Activated T-cell treated with anti-CD3 and anti-CD28 coated beads, Interleukin-2, amount 50 U/mL, for 72 hours (primary cell): Measurements from ENCODE around the gene DLG2. TPM values are rescaled to one million over a fixed set of nuclear protein-coding genes. Genes with fewer than 3 reads are reported as not detected.

Source experiments
- ATAC-seq, 2 donors: fragments of 150-1000 bp; cut with Tn5 transposase; replicated peaks in 1 of 2; 2 replicates each; pipeline ENCODE4 v1.10.0; 2021; ENCODE audit warnings: moderate library complexity in 2 of 2, mild to moderate bottlenecking in 1 of 2
- DNase-seq, 2 donors: peaks; one replicate each; pipeline ENCODE4 v3.0.0; 2021 to 2022; ENCODE audit warnings: mixed read lengths in 1 of 2
- H3K27ac Mint-ChIP-seq: one replicate; pipeline ENCODE4 v1.8.0; 2022; ENCODE audit warnings: mild to moderate bottlenecking, moderate library complexity, mixed read lengths
- H3K27me3 Mint-ChIP-seq: one replicate; pipeline ENCODE4 v1.8.0; 2022; ENCODE audit warnings: low read depth, mixed read lengths
- H3K36me3 Mint-ChIP-seq, 2 donors: one replicate each; pipeline ENCODE4 v1.8.0; 2022; ENCODE audit warnings: mixed read lengths in 2 of 2, mild to moderate bottlenecking in 1 of 2; ENCODE audit not compliant: insufficient read depth in 2 of 2
- H3K4me1 Mint-ChIP-seq: one replicate; pipeline ENCODE4 v1.8.0; 2022; ENCODE audit warnings: low read depth, mixed read lengths
- H3K4me3 Mint-ChIP-seq, 2 donors: one replicate each; pipeline ENCODE4 v1.8.0; 2022; ENCODE audit warnings: mild to moderate bottlenecking in 2 of 2, mixed read lengths in 2 of 2, moderate library complexity in 2 of 2
- H3K9me3 Mint-ChIP-seq, 2 donors: one replicate each; pipeline ENCODE4 v1.8.0; 2022; ENCODE audit warnings: mixed read lengths in 2 of 2
- total RNA-seq, 2 donors: library from RNA; stranded (reverse); gene quantifications; one replicate each; pipeline ENCODE4 v1.2.3, GENCODE V29; 2022

DLG2 gene
- total RNA-seq, 2 donors from 2014 or later = 4.1 to 5.3 TPM

GRCh38 chr11:84290647-84291046 lies 1336.5 kb downstream of the DLG2 start:
- ATAC-seq = no peak

DNA sequence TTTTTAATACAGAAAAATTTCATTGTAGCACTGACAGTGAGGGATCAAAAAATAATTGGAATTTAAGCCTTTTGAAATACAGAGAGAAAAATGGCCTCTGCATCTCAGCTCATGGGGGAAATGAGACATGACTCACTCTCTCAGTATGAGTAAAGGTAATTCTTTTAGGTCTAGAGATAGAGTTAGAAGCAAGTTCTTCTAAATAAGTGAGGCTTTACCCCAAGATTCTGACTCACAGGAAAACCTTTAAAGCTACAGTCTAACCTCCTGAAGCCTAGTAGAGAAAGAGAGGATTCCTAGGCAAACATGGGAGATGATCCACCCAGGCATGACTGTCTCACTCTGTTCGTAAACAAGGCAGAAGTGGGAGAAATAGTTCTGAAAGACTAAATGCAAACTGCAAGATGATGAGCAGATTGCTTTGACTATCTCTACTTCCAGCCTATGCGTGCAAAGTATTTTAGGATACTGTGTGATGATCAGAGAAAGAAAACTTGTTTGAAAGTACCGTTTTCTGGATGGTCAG lies 1337.7 kb downstream of the DLG2 start:
- Mint-ChIP-seq H3K36me3 (peaks cover 0 to 2% of the 10 kb centered on the region in 2 donors), H3K27ac (no peak overlapping the region), H3K4me1 (no peaks in the 10 kb centered on the region), H3K4me3 (no peak overlapping the region), H3K27me3 (no peaks in the 10 kb centered on the region), H3K9me3 (peaks cover 11 to 13% of the 10 kb centered on the region in 2 donors)
- DNase-seq (no peak), ATAC-seq (peak; percentile 80 to 85)

More at GRCh38 chr11:84290647-84291046, 1336.5 kb downstream of the DLG2 start:
- H3K27ac Mint-ChIP-seq = no peak overlapping the region
- H3K4me1 Mint-ChIP-seq = no peaks in the 10 kb centered on the region
- H3K9me3 Mint-ChIP-seq = peaks cover 6 to 7% of the 10 kb centered on the region in 2 donors
- H3K27me3 Mint-ChIP-seq = no peaks in the 10 kb centered on the region
- no peak for DNase-seq
- no peaks in the 10 kb centered on the region for H3K36me3 Mint-ChIP-seq
- no peak overlapping the region for H3K4me3 Mint-ChIP-seq

DNA sequence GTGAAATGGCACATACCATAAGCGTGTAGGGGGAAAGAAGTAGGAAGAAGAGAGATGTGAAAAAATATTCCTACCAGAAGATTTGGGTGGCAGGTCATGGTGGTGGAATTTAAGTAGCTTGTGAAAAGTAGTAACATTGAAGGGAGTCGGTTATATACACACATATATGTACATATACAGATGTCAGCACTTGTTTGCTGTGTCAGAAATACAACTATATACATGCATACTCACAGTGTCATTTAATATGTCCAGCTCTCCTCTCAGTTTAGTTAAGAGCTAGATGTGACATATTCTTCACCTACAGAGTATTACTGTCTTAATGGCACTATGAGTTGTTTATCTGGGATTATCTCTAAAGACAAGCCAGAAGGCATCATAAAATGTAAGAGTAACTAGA lies 1353.6 kb downstream of the DLG2 start:
- no peak for DNase-seq
- H3K27me3 Mint-ChIP-seq = no peaks in the 10 kb centered on the region
- no peak for ATAC-seq
- no peak overlapping the region for H3K27ac Mint-ChIP-seq
- peaks cover 2 to 3% of the 10 kb centered on the region in 2 donors for H3K36me3 Mint-ChIP-seq
- peaks cover 6 to 10% of the 10 kb centered on the region in 2 donors for H3K9me3 Mint-ChIP-seq
- no peaks in the 10 kb centered on the region for H3K4me1 Mint-ChIP-seq
- H3K4me3 Mint-ChIP-seq = no peak overlapping the region

- H3K27me3 Mint-ChIP-seq = no peaks in the 10 kb centered on the region
- peaks cover 2 to 3% of the 10 kb centered on the region in 2 donors for H3K36me3 Mint-ChIP-seq
- no peaks in the 10 kb centered on the region for H3K4me1 Mint-ChIP-seq
- peaks cover 3 to 10% of the 10 kb centered on the region in 2 donors for H3K9me3 Mint-ChIP-seq
- H3K4me3 Mint-ChIP-seq = no peak overlapping the region
- ATAC-seq (no peak), DNase-seq (no peak)
- no peak overlapping the region for H3K27ac Mint-ChIP-seq
These were observed 1356.7 kb downstream of the DLG2 start for GRCh38 chr11:84270466-84270865.

- H3K4me3 Mint-ChIP-seq = no peak overlapping the region
- peaks cover 2 to 6% of the 10 kb centered on the region in 2 donors for H3K9me3 Mint-ChIP-seq
- H3K27me3 Mint-ChIP-seq = no peaks in the 10 kb centered on the region
- H3K36me3 Mint-ChIP-seq = no peaks in the 10 kb centered on the region
- no peak overlapping the region for H3K27ac Mint-ChIP-seq
- DNase-seq (no peak), ATAC-seq (no peak)
- H3K4me1 Mint-ChIP-seq = no peaks in the 10 kb centered on the region
These were observed 1363.1 kb downstream of the DLG2 start for GRCh38 chr11:84264066-84264465.

GRCh38 chr11:84261707-84262106 lies 1365.4 kb downstream of the DLG2 start:
- Mint-ChIP-seq H3K27ac (no peak overlapping the region), H3K9me3 (peaks cover 1 to 2% of the 10 kb centered on the region in 2 donors), H3K4me1 (no peaks in the 10 kb centered on the region), H3K27me3 (no peaks in the 10 kb centered on the region), H3K36me3 (no peaks in the 10 kb centered on the region), H3K4me3 (no peak overlapping the region)
- ATAC-seq = no peak
- no peak for DNase-seq

DNA sequence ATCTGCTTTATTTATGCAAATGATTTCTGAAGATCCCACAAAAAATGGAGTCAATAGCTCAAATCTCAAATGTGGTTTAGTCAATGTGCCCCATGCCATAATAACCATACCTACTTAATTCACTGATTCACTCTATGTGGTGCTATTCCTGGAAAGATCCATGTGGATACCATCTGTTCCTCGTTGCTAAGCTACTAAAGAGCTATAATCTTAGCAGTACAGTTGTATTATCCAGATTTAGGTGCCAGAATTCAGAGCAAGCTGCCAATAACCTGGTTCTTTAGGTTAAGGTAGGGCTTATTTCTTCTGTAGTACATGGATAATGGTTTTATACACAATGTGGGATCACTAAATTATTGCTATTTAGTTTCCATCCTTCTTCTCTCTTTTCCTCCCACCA lies 1366.3 kb downstream of the DLG2 start:
- H3K4me1 Mint-ChIP-seq = no peaks in the 10 kb centered on the region
- H3K9me3 Mint-ChIP-seq = peaks cover 5 to 7% of the 10 kb centered on the region in 2 donors

DNA sequence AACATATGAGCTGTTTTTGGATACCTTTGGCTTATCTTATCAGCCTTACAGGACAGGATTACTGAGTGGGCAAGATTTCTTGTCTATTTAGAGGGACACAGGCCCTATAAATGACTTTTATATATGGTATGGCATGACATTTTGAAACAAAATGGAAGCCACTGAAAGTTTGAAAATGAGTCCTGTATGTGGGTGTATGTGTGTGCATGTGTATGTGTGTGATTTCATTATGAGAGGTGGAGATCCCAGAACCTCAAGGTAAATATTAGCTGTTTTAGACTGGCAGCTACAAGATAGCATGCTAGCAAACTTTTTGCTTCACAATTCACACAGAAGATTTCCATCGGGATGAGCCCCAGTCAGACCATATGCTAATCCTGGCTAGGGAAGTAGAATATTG lies 1370.5 kb downstream of the DLG2 start:
- ATAC-seq = no peak
- no peaks in the 10 kb centered on the region for H3K36me3 Mint-ChIP-seq
- H3K4me3 Mint-ChIP-seq = no peak overlapping the region
- no peak for DNase-seq
- no peak overlapping the region for H3K27ac Mint-ChIP-seq
- H3K4me1 Mint-ChIP-seq = no peaks in the 10 kb centered on the region
- H3K27me3 Mint-ChIP-seq = no peaks in the 10 kb centered on the region
- H3K9me3 Mint-ChIP-seq = peaks cover 6 to 8% of the 10 kb centered on the region in 2 donors

More for the DNA sequence above, 1366.3 kb downstream of the DLG2 start:
- H3K27ac Mint-ChIP-seq = no peak overlapping the region
- no peaks in the 10 kb centered on the region for H3K27me3 Mint-ChIP-seq
- DNase-seq (no peak), ATAC-seq (no peak)
- H3K4me3 Mint-ChIP-seq = no peak overlapping the region
- H3K36me3 Mint-ChIP-seq = no peaks in the 10 kb centered on the region

DNA sequence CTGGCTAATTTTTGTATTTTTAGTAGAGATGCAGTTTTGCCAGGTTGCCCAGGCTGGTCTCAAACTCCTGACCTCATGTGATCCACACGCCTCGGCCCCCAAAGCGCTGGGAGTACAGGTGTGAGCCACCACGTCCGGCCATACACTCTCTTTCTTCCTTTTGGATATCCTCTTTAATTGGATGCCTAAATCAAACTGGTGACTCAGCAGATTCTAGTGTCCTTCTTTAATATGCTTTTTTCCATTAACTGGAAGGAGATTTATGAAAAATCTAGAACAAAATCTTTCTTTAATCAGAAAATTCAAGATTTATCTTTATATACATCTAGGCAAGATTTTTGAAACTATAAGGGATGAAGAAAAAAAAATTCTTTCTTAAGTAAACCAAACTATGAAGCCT lies 1371.7 kb downstream of the DLG2 start:
- Mint-ChIP-seq H3K36me3 (no peaks in the 10 kb centered on the region), H3K4me1 (no peaks in the 10 kb centered on the region), H3K27me3 (no peaks in the 10 kb centered on the region), H3K27ac (no peak overlapping the region), H3K9me3 (peaks cover 6 to 7% of the 10 kb centered on the region in 2 donors), H3K4me3 (no peak overlapping the region)
- ATAC-seq (no peak), DNase-seq (no peak)

DNA sequence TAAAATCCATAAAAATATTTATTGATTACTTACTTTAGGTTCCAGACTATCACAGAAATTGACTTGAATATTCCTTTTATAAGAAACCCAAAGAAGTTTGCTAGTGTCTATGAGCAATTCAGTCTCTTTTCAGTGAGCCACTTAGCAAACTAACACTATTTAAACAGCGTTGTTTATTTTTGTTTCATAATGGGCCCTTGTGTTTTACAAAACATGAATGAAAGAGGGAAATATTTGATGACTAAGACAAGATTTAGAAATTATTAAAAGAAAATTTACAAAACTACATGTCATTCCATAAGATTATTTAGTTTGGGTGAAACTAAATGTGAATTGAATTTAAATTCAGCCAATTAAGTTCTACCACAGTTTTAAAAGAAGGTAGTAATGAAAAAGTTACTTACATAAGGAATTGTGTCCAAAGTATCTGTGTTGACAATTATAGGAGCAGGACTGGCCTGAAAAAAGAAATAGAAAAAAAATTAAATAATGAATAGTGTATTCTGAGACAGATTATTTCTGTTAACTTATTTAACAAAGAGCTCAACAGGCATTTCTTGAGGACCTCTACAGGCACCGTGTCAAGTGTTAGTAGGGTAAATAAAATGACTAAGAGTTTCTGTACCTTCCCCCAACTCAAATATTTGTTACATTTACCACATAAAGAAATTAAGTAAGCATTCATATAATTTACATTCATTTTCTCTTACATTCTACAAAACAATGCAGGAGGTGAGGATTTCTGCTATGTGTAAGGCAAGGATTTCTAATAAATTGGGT lies 1376.1 kb downstream of the DLG2 start:
- Mint-ChIP-seq H3K27me3 (no peaks in the 10 kb centered on the region), H3K27ac (no peak overlapping the region), H3K9me3 (peaks cover 5 to 7% of the 10 kb centered on the region in 2 donors), H3K36me3 (no peaks in the 10 kb centered on the region), H3K4me1 (no peaks in the 10 kb centered on the region), H3K4me3 (no peak overlapping the region)
- ATAC-seq (no peak), DNase-seq (no peak)

DNA sequence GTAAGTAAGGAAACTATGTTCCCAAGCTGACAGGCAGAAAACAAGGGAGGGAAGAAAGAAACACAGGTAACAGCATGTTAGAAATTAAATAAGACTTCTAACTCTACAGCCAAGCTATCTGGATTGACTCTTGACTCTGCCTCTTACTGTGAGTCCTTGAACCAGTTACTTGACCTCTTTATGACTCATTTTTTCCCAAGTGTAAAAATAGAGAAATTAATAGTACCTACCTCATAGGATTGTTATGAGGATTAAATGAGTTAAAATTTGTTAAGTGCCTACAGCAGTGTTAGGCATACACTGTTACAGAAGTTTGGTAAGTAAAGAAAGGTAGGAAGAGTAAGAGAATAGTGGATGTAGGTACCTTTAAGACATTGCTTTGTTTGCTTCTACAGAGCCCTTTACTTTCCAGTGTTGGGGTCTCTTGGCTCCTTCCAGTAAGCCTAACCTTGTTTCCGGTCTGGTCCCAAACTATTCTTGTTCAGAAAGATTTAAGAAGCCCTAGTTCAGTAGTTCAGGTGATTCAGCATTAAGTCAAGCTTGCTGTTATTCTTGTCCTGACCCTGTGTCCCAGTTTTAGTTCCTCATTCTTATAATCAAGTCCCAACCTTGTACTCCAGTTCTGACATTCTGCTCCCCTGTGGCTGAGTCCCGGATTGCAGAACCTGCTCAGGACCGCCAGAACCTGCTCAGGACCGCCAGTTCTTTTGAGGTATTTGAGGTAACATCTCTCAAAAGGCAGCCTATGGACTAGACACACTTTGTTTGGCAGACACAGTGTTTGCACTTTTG lies 1377.6 kb downstream of the DLG2 start:
- no peak overlapping the region for H3K4me3 Mint-ChIP-seq
- no peak for ATAC-seq
- H3K27ac Mint-ChIP-seq = no peak overlapping the region
- DNase-seq = no peak
- no peaks in the 10 kb centered on the region for H3K27me3 Mint-ChIP-seq
- H3K9me3 Mint-ChIP-seq = peaks cover 3 to 5% of the 10 kb centered on the region in 2 donors
- H3K4me1 Mint-ChIP-seq = no peaks in the 10 kb centered on the region
- no peaks in the 10 kb centered on the region for H3K36me3 Mint-ChIP-seq

- Mint-ChIP-seq H3K36me3 (no peaks in the 10 kb centered on the region), H3K4me1 (no peaks in the 10 kb centered on the region), H3K9me3 (peaks cover 3 to 5% of the 10 kb centered on the region in 2 donors), H3K4me3 (no peak overlapping the region), H3K27ac (no peak overlapping the region), H3K27me3 (no peaks in the 10 kb centered on the region)
- DNase-seq = no peak
- no peak for ATAC-seq
These were observed 1379.2 kb downstream of the DLG2 start for GRCh38 chr11:84247926-84248325.

- no peaks in the 10 kb centered on the region for H3K4me1 Mint-ChIP-seq
- H3K4me3 Mint-ChIP-seq = no peak overlapping the region
- no peaks in the 10 kb centered on the region for H3K27me3 Mint-ChIP-seq
- H3K27ac Mint-ChIP-seq = no peak overlapping the region
- H3K9me3 Mint-ChIP-seq = peaks cover 3 to 5% of the 10 kb centered on the region in 2 donors
- no peaks in the 10 kb centered on the region for H3K36me3 Mint-ChIP-seq
- DNase-seq (no peak), ATAC-seq (no peak)
These were observed 1380.0 kb downstream of the DLG2 start for GRCh38 chr11:84247129-84247528.
